ENCODE results near the gene GPC6.

Gene GPC6

DNA sequence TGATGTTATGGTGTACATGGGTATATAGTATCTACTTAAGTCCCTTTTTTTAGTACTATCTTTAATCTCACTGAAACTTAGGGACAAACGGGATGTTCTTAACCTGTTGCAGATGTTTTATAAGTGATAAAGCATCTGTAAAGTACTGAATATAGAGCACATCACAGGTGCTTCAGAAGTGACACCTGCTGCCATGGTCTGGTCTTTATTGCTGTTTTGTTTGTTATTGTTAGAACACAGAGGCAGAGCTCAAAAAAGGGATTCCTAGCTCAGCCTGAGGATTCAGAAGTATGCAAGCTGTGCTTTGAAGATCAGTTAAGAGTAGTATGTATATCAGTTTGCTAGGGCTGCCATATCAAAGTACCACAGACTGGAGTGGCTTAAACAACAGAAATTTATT lies 1033.4 kb downstream of the GPC6 start:
- H3K4ac ChIP-seq (ENCODE audit: low read depth, low read length) = no peak overlapping the region
- DNase-seq = no peak
- WGBS (ENCODE audit: extremely low coverage, insufficient coverage, low lambda C conversion rate) = no CpG with 5 or more reads among the region's 1 CpG

DNA sequence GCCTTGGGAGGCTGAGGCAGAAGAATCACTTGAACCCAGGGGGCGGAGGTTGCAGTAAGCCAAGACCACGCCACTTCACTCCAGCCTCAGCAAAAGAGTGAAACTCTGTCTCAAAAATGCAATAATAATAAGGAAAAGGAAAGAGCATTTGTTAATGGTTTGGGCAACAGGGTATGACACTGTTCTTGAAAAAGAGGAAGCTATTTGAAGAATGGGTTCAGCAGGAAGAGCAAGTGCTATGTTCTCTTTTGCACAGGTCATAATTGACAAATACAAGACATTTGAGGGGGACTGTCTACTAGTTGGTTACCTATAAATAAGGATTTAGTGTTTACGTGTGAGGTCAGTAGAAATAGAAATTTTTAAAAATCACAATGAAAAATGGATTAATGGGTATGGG lies 1034.6 kb downstream of the GPC6 start:
- Histone ChIP-seq H2BK15ac (replicated peaks; ENCODE audit: low read depth) (no peak overlapping the region), H3K9ac (ENCODE audit: low read length) (no peak overlapping the region), H3K23ac (ENCODE audit: low read length) (no peak overlapping the region), H3K56ac (ENCODE audit: low read length) (no peak overlapping the region), H2BK120ac (ENCODE audit: low read depth, low read length) (no peak overlapping the region), H4K8ac (ENCODE audit: low read depth, low read length) (no peak overlapping the region), H3K18ac (ENCODE audit: low read length) (no peak overlapping the region), H3K79me2 (ENCODE audit: control insufficient read depth, insufficient read depth, low read length) (no peaks in the 10 kb centered on the region), H3K27me3 (ENCODE audit: insufficient read depth, low read length, poor library complexity) (no peaks in the 10 kb centered on the region), H3K4me3 (ENCODE audit: low read length) (no peak overlapping the region), H3K79me1 (ENCODE audit: low read length) (no peaks in the 10 kb centered on the region), H3K36me3 (ENCODE audit: control insufficient read depth, insufficient read depth, low read length) (no peaks in the 10 kb centered on the region), H3K4me2 (ENCODE audit: low read length) (no peak overlapping the region), H2AK5ac (ENCODE audit: low read length) (no peak overlapping the region), H2BK5ac (ENCODE audit: low read length) (no peak overlapping the region), H3K4me1 (ENCODE audit: control insufficient read depth, low read depth, low read length) (no peaks in the 10 kb centered on the region), H3K4ac (ENCODE audit: low read depth, low read length) (no peak overlapping the region), H4K5ac (ENCODE audit: low read length) (no peak overlapping the region), H3K27ac (ENCODE audit: low read depth, low read length) (no peak overlapping the region)
- WGBS (ENCODE audit: extremely low coverage, insufficient coverage, low lambda C conversion rate) = 100% methylated on average over 1 of the region's 3 CpGs
- DNase-seq = no peak

More for the DNA sequence above, 1033.4 kb downstream of the GPC6 start:
- H3K18ac ChIP-seq (ENCODE audit: low read length) = no peak overlapping the region
- no peak overlapping the region for H4K5ac ChIP-seq (ENCODE audit: low read length)
- no peak overlapping the region for H2BK15ac ChIP-seq (replicated peaks; ENCODE audit: low read depth)
- no peak overlapping the region for H3K4me3 ChIP-seq (ENCODE audit: low read length)
- no peaks in the 10 kb centered on the region for H3K27me3 ChIP-seq (ENCODE audit: insufficient read depth, low read length, poor library complexity)
- H3K79me1 ChIP-seq (ENCODE audit: low read length) = no peaks in the 10 kb centered on the region
- no peak overlapping the region for H2BK5ac ChIP-seq (ENCODE audit: low read length)
- no peak overlapping the region for H3K4me2 ChIP-seq (ENCODE audit: low read length)
- H4K8ac ChIP-seq (ENCODE audit: low read depth, low read length) = no peak overlapping the region
- H3K27ac ChIP-seq (ENCODE audit: low read depth, low read length) = no peak overlapping the region
- no peak overlapping the region for H3K9ac ChIP-seq (ENCODE audit: low read length)
- no peaks in the 10 kb centered on the region for H3K36me3 ChIP-seq (ENCODE audit: control insufficient read depth, insufficient read depth, low read length)
- no peaks in the 10 kb centered on the region for H3K79me2 ChIP-seq (ENCODE audit: control insufficient read depth, insufficient read depth, low read length)
- no peak overlapping the region for H2AK5ac ChIP-seq (ENCODE audit: low read length)
- no peak overlapping the region for H2BK120ac ChIP-seq (ENCODE audit: low read depth, low read length)
- no peak overlapping the region for H3K56ac ChIP-seq (ENCODE audit: low read length)
- H3K4me1 ChIP-seq (ENCODE audit: control insufficient read depth, low read depth, low read length) = no peaks in the 10 kb centered on the region
- no peak overlapping the region for H3K23ac ChIP-seq (ENCODE audit: low read length)

DNA sequence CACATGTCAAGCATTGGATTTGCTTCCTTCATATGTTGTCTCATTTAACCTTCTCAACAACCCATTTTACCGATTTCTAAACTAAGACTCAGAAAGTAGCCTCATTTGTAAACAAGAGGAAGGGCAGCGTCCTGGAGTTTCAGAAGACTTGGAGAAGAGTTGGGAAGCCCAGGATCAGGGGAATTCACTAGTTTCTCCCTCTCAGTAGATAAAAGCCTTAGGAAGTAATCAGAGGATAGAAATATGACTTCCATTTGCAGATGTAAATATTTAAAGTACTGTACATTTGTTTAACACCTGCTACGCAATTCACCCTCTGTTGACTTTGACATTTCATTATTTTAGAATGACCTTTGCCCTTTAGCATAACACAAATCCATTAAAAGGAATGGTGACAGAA lies 1036.4 kb downstream of the GPC6 start:
- Histone ChIP-seq H3K9ac (ENCODE audit: low read length) (no peak overlapping the region), H2BK120ac (ENCODE audit: low read depth, low read length) (no peak overlapping the region), H2BK5ac (ENCODE audit: low read length) (no peak overlapping the region), H2AK5ac (ENCODE audit: low read length) (no peak overlapping the region), H3K4me1 (ENCODE audit: control insufficient read depth, low read depth, low read length) (no peaks in the 10 kb centered on the region), H3K27ac (ENCODE audit: low read depth, low read length) (no peak overlapping the region), H3K79me1 (ENCODE audit: low read length) (no peaks in the 10 kb centered on the region), H4K5ac (ENCODE audit: low read length) (no peak overlapping the region), H3K79me2 (ENCODE audit: control insufficient read depth, insufficient read depth, low read length) (no peaks in the 10 kb centered on the region), H3K4me3 (ENCODE audit: low read length) (no peak overlapping the region), H3K27me3 (ENCODE audit: insufficient read depth, low read length, poor library complexity) (no peaks in the 10 kb centered on the region), H3K4ac (ENCODE audit: low read depth, low read length) (no peak overlapping the region), H2BK15ac (replicated peaks; ENCODE audit: low read depth) (no peak overlapping the region), H3K4me2 (ENCODE audit: low read length) (no peak overlapping the region), H3K36me3 (ENCODE audit: control insufficient read depth, insufficient read depth, low read length) (no peaks in the 10 kb centered on the region), H3K56ac (ENCODE audit: low read length) (no peak overlapping the region), H3K23ac (ENCODE audit: low read length) (no peak overlapping the region), H3K18ac (ENCODE audit: low read length) (no peak overlapping the region), H4K8ac (ENCODE audit: low read depth, low read length) (no peak overlapping the region)
- WGBS (ENCODE audit: extremely low coverage, insufficient coverage, low lambda C conversion rate) = no CpG with 5 or more reads among the region's 3 CpGs
- no peak for DNase-seq

DNA sequence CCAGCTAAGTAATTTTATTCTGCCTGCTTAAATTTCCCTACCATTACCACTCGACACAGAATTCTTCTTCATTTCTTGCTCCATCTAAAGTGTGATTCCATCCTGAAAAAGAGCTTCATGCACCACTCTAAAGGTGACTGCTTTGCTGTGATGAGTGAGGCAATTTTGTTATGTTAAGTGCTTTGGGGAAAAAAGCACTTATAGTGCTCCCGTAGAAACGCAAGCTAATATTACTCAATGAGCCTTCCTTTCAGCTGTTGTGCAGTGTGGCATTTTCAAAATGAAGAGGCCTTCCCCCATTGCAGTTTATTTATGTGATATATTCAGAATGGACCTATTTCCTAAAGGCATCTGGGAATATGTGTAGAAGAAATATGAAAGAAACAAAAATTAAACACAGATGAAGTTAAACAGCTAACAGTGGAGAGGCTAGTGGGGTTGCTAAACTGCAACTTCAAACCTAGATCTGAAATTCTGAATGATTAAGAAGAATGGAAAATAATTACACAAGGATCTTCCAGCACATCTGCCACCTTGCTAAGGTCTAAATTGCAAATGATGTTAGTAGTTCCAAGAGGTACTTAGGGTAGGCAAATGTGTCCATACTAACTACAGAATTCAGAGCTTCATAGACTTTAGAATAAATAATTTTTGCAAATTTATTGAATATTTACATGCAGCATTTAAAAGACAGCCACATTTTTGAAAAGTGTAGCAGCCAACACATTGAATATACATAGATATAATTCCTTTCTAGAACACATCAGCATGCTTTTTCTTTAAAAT lies 1041.2 kb downstream of the GPC6 start:
- Histone ChIP-seq H3K4me2 (ENCODE audit: low read length) (no peak overlapping the region), H2BK120ac (ENCODE audit: low read depth, low read length) (no peak overlapping the region), H3K36me3 (ENCODE audit: control insufficient read depth, insufficient read depth, low read length) (no peaks in the 10 kb centered on the region), H2BK15ac (replicated peaks; ENCODE audit: low read depth) (no peak overlapping the region), H3K27ac (ENCODE audit: low read depth, low read length) (no peak overlapping the region), H3K23ac (ENCODE audit: low read length) (no peak overlapping the region), H3K27me3 (ENCODE audit: insufficient read depth, low read length, poor library complexity) (no peaks in the 10 kb centered on the region), H3K18ac (ENCODE audit: low read length) (no peak overlapping the region), H4K5ac (ENCODE audit: low read length) (no peak overlapping the region), H3K4me3 (ENCODE audit: low read length) (no peak overlapping the region), H3K56ac (ENCODE audit: low read length) (no peak overlapping the region), H3K4me1 (ENCODE audit: control insufficient read depth, low read depth, low read length) (no peaks in the 10 kb centered on the region), H3K79me1 (ENCODE audit: low read length) (no peaks in the 10 kb centered on the region), H3K9ac (ENCODE audit: low read length) (no peak overlapping the region), H4K8ac (ENCODE audit: low read depth, low read length) (no peak overlapping the region), H2AK5ac (ENCODE audit: low read length) (no peak overlapping the region), H3K79me2 (ENCODE audit: control insufficient read depth, insufficient read depth, low read length) (no peaks in the 10 kb centered on the region), H2BK5ac (ENCODE audit: low read length) (no peak overlapping the region), H3K4ac (ENCODE audit: low read depth, low read length) (no peak overlapping the region)
- DNase-seq = no peak
- WGBS (ENCODE audit: extremely low coverage, insufficient coverage, low lambda C conversion rate) = no CpG with 5 or more reads among the region's 3 CpGs

DNA sequence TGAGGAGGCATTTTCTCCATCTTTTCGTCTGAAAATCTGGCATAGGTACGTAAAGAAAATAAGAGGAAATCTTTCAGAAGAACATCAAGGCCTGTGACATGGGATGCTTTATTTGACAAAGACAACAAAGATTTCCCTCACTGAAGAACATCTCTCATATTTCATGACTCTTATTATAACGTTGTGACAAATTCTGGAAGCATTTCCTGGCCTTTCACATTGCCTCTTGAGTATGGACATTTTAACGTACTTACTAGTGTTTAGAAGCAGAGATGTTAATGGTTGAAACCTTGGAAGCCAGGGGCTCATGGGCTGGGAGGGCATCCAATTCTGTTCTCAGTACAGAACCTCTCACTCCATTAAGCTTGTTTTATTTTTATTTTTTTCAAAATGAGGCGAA lies 1042.1 kb downstream of the GPC6 start:
- Histone ChIP-seq H3K4ac (ENCODE audit: low read depth, low read length) (no peak overlapping the region), H2AK5ac (ENCODE audit: low read length) (no peak overlapping the region), H3K18ac (ENCODE audit: low read length) (no peak overlapping the region), H3K27ac (ENCODE audit: low read depth, low read length) (no peak overlapping the region), H3K79me2 (ENCODE audit: control insufficient read depth, insufficient read depth, low read length) (no peaks in the 10 kb centered on the region), H2BK15ac (replicated peaks; ENCODE audit: low read depth) (no peak overlapping the region), H3K4me1 (ENCODE audit: control insufficient read depth, low read depth, low read length) (no peaks in the 10 kb centered on the region), H3K4me2 (ENCODE audit: low read length) (no peak overlapping the region), H4K5ac (ENCODE audit: low read length) (no peak overlapping the region), H2BK120ac (ENCODE audit: low read depth, low read length) (no peak overlapping the region), H3K23ac (ENCODE audit: low read length) (no peak overlapping the region), H3K9ac (ENCODE audit: low read length) (no peak overlapping the region), H2BK5ac (ENCODE audit: low read length) (no peak overlapping the region), H3K56ac (ENCODE audit: low read length) (no peak overlapping the region), H3K36me3 (ENCODE audit: control insufficient read depth, insufficient read depth, low read length) (no peaks in the 10 kb centered on the region), H4K8ac (ENCODE audit: low read depth, low read length) (no peak overlapping the region), H3K27me3 (ENCODE audit: insufficient read depth, low read length, poor library complexity) (no peaks in the 10 kb centered on the region), H3K79me1 (ENCODE audit: low read length) (no peaks in the 10 kb centered on the region), H3K4me3 (ENCODE audit: low read length) (no peak overlapping the region)
- no peak for DNase-seq
- no CpG with 5 or more reads among the region's 5 CpGs for WGBS (ENCODE audit: extremely low coverage, insufficient coverage, low lambda C conversion rate)

DNA sequence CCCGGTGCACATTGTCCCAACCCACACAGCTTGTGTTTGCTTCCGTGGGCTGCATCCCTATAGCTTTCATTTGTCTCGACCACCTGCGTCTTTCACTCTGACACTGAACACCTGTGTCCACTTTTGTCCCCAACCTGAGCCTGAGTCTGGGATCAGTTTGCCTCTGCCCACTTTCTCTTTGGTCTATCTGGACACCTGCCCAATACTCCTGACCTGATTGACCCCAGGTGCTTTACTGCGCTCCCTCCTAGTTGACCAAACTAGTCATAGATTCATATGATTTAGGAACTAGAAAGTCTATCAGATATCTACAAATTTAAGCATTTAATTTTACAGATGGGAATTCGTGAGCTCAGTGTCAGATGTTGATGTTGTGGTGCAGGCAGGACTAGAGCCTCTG lies 1043.0 kb downstream of the GPC6 start:
- H4K8ac ChIP-seq (ENCODE audit: low read depth, low read length) = no peak overlapping the region
- H3K79me1 ChIP-seq (ENCODE audit: low read length) = no peaks in the 10 kb centered on the region
- H2BK5ac ChIP-seq (ENCODE audit: low read length) = no peak overlapping the region
- H3K56ac ChIP-seq (ENCODE audit: low read length) = no peak overlapping the region
- no peak overlapping the region for H3K23ac ChIP-seq (ENCODE audit: low read length)
- no peaks in the 10 kb centered on the region for H3K79me2 ChIP-seq (ENCODE audit: control insufficient read depth, insufficient read depth, low read length)
- H3K4me2 ChIP-seq (ENCODE audit: low read length) = no peak overlapping the region
- H3K36me3 ChIP-seq (ENCODE audit: control insufficient read depth, insufficient read depth, low read length) = no peaks in the 10 kb centered on the region
- no peak overlapping the region for H2AK5ac ChIP-seq (ENCODE audit: low read length)
- no peak overlapping the region for H3K4ac ChIP-seq (ENCODE audit: low read depth, low read length)
- H2BK120ac ChIP-seq (ENCODE audit: low read depth, low read length) = no peak overlapping the region
- no peak overlapping the region for H2BK15ac ChIP-seq (replicated peaks; ENCODE audit: low read depth)
- H3K4me1 ChIP-seq (ENCODE audit: control insufficient read depth, low read depth, low read length) = no peaks in the 10 kb centered on the region
- H4K5ac ChIP-seq (ENCODE audit: low read length) = no peak overlapping the region
- DNase-seq = no peak
- H3K4me3 ChIP-seq (ENCODE audit: low read length) = no peak overlapping the region
- H3K27ac ChIP-seq (ENCODE audit: low read depth, low read length) = no peak overlapping the region
- H3K9ac ChIP-seq (ENCODE audit: low read length) = no peak overlapping the region
- H3K18ac ChIP-seq (ENCODE audit: low read length) = no peak overlapping the region
- WGBS (ENCODE audit: extremely low coverage, insufficient coverage, low lambda C conversion rate) = no CpG with 5 or more reads among the region's 6 CpGs
- no peaks in the 10 kb centered on the region for H3K27me3 ChIP-seq (ENCODE audit: insufficient read depth, low read length, poor library complexity)

All from mesendoderm (in vitro differentiated cells).